Stimulated activated CD8-positive, alpha-beta memory T cell treated with anti-CD3 and anti-CD28 coated beads, Interleukin-15, amount 100 ng/mL, for 48 hours (primary cell): Measurements from ENCODE around the gene PPIE.

Experiments used
- DNase-seq, 2 donors: peaks; one replicate each; pipeline ENCODE4 v3.0.0-alpha.2; 2020; ENCODE audit warnings: low read depth in 2 of 2

PPIE gene

GRCh38 chr1:39805385-39805784 is 66.7 kb downstream of the PPIE start:
- no peak for DNase-seq

- DNase-seq: no peak
These were observed 70.3 kb downstream of the PPIE start for GRCh38 chr1:39808784-39809517.

DNA sequence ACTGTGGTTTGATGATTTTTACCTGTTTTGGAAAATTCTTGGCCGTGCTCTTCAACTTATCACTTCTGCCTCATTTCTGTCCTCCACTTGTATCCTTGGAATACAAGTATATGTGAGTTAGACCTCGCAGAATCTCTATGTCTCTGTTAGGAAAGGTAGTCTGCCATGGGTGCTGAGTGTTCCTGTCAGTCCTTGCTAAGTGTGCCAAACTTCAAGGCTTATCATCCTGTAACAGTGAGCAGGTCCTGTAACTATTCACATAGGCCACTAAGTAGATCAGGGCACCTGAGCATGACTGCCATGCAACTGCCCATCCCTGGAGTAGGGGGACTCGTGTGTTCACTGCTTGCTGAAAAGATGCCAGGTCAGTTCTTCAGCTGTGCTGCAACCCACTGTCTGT is 74.2 kb downstream of the PPIE start:
- DNase-seq: no peak
